Breast epithelium (tissue), 4 donors: Measurements from ENCODE around the gene DR1. TPM values are rescaled to one million over a fixed set of nuclear protein-coding genes. Genes with fewer than 3 reads are reported as not detected.
"Not testable (repeated sequence)": the region's sequence is repeated elsewhere in the genome, so short reads cannot be mapped to it uniquely, and the experiment has no call there.

Experiments
- DNase-seq, 2 donors: peaks; one replicate each; pipeline ENCODE4 v3.0.0-alpha.2; 2019; ENCODE audit warnings: low spot score in 2 of 2
- H3K27ac ChIP-seq, 2 donors: fragments of 200-600 bp; sonication (generic) in 1 of 2; one replicate each; pipeline ENCODE4 v1.5.1; 2016 to 2019; ENCODE audit warnings: mild to moderate bottlenecking in 1 of 2
- H3K27me3 ChIP-seq, 2 donors: fragments of 200-600 bp; sonication (generic) in 1 of 2; one replicate each; pipeline versions ENCODE4 v1.5.1 to v1.6.0; 2017 to 2019; ENCODE audit warnings: control low read depth in 1 of 2, mild to moderate bottlenecking in 1 of 2
- H3K36me3 ChIP-seq: fragments of 200-600 bp; one replicate; pipeline ENCODE4 v1.5.1; 2019
- H3K4me1 ChIP-seq, 2 donors: fragments of 200-600 bp; sonication (generic); one replicate each; pipeline ENCODE4 v1.5.1; 2016 to 2019; ENCODE audit warnings: control low read depth in 1 of 2
- H3K4me3 ChIP-seq, 3 donors: fragments of 200-600 bp; sonication (generic); 1 replicate in 2 of 3; 2 replicates in 1 of 3; pipeline ENCODE4 v1.5.1; 2016 to 2019; ENCODE audit warnings: mild to moderate bottlenecking in 3 of 3, moderate library complexity in 2 of 3
- H3K9me3 ChIP-seq, 2 donors: fragments of 200-600 bp; sonication (generic) in 1 of 2; one replicate each; pipeline ENCODE4 v1.5.1; 2016 to 2019; ENCODE audit warnings: control low read depth in 1 of 2
- POLR2A ChIP-seq: fragments of 450-650 bp; IDR thresholded peaks from one replicate; pipeline ENCODE4 v1.6.1; 2016; ENCODE audit warnings: antibody characterized with exemption, mild to moderate bottlenecking, moderate library complexity
- POLR2AphosphoS5 ChIP-seq, 3 donors: sonication (generic); formaldehyde crosslinking; IDR thresholded peaks; one replicate each; pipeline ENCODE4 v1.6.1; 2017; ENCODE audit warnings: antibody characterized with exemption in 3 of 3
- intact Hi-C: fragments of 100-400 bp; cut with DNase I; formaldehyde crosslinking; loops from one replicate; pipeline ENCODE4 v1.15.1; 2023; ENCODE audit warnings: low total_unique reads
- total RNA-seq, 3 donors: library from RNA; depleted of rRNA; stranded (reverse); fragments of >200 nt; gene quantifications; one replicate each; pipeline ENCODE4 v1.1.0, GENCODE V29; 2016
- TF ChIP-seq, protein P1 (sequence below), 3 donors: fragments of 450-650 bp; IDR thresholded peaks; one replicate each; pipeline ENCODE4 v1.5.1; 2016 to 2017; ENCODE audit warnings: antibody characterized with exemption in 3 of 3, mild to moderate bottlenecking in 3 of 3, moderate library complexity in 3 of 3

DR1 gene
- total RNA-seq, 3 donors from 2014 or later: 23.6 to 33.1 (median 31.0) TPM

DNA sequence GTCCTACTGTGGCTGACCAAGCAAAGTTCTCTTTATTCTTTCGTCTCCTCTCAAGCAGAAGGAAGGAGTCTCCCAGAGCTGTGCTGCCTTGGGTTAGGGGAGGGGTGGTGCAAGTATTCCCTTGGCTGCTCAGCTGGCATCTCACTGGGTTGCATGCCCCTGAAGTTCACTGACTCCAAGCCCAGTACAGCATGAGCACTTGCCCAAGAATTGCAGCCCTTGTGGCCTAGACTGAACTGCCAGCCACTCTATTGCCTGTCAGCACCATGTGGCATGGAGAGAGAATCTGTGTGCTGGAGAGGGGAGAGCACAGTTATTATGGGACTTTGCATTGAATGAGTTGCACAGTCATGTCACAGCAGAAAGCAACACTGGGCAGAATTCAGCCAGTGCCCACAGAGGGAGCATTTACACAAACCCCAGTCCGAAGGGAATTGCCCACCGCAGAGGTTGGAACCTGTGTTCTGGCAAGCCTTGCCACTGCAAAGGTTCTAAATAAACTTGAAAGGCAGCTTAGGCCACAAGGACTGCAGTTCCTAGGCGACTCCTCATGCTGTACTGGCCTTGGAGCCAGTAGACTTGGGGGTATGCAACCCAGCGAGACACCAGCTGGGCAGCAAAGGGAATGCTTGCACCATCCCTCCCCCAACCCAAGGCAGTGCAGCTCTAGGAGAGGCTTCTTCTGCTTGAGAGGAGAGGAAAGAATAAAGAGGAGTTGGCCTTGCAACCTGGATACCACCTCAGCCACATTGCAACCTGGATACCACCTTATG is 28.8 kb downstream of the DR1 start:
- TF ChIP-seq, protein P1, sequence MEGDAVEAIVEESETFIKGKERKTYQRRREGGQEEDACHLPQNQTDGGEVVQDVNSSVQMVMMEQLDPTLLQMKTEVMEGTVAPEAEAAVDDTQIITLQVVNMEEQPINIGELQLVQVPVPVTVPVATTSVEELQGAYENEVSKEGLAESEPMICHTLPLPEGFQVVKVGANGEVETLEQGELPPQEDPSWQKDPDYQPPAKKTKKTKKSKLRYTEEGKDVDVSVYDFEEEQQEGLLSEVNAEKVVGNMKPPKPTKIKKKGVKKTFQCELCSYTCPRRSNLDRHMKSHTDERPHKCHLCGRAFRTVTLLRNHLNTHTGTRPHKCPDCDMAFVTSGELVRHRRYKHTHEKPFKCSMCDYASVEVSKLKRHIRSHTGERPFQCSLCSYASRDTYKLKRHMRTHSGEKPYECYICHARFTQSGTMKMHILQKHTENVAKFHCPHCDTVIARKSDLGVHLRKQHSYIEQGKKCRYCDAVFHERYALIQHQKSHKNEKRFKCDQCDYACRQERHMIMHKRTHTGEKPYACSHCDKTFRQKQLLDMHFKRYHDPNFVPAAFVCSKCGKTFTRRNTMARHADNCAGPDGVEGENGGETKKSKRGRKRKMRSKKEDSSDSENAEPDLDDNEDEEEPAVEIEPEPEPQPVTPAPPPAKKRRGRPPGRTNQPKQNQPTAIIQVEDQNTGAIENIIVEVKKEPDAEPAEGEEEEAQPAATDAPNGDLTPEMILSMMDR (IDR thresholded peaks at IDR 0.05): no peak
- TF ChIP-seq POLR2A (no peak), POLR2AphosphoS5 (IDR thresholded peaks at IDR 0.05) (no peak)
- Histone ChIP-seq H3K4me1 (no peaks in the 10 kb centered on the region), H3K27ac (no peak overlapping the region), H3K36me3 (no peaks in the 10 kb centered on the region), H3K4me3 (no peak overlapping the region), H3K9me3 (no peaks in the 10 kb centered on the region), H3K27me3 (no peaks in the 10 kb centered on the region)
- no peak for DNase-seq
- intact Hi-C loops: no loop called here

DNA sequence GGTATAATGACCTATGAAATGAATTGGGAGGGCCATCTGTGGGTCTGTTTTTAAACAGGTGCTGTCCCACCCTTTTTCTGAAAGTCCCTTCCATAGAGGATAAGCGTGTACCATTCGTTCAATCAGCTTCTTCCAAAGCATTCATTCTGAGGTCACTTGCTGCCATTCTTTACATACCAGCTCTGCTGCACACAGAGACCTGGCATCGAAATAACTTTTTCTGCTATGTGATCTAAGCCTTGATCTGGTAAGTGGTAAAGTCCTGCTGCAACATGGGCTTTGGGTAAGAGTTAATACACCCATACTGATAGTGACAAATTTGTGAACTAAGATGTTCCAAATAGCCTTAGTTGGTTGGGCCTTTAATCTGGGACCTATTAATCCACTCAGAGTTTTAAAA is 38.9 kb downstream of the DR1 start:
- TF ChIP-seq, protein P1 (IDR thresholded peaks at IDR 0.05): no peak
- DNase-seq: no peak
- peaks cover 15 to 22% of the 10 kb centered on the region in 2 donors for H3K9me3 ChIP-seq
- H3K36me3 ChIP-seq: no peaks in the 10 kb centered on the region
- H3K4me1 ChIP-seq: no peaks in the 10 kb centered on the region
- no peaks in the 10 kb centered on the region for H3K27me3 ChIP-seq
- no peak overlapping the region for H3K4me3 ChIP-seq
- no peak overlapping the region for H3K27ac ChIP-seq
- intact Hi-C loops: no loop called here

DNA sequence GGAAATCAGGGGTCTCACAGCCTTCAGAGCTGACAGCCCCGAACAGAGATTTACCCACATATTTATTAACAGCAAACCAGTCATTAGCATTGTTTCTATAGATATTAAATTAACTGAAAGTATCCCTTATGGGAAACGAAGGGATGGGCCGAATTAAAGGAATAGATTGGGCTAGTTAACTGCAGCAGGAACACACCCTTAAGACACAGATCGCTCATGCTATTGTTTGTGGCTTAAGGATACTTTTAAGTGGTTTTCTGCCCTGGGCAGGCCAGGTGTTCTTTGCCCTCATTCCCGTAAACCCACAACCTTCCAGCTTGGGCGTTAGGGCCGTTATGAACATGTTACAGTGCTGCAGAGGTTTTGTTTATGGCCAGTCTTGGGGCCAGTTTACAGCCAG is 40.6 kb downstream of the DR1 start:
- H3K27me3 ChIP-seq, H3K27ac ChIP-seq, H3K4me1 ChIP-seq, H3K36me3 ChIP-seq, DNase-seq, H3K4me3 ChIP-seq, intact Hi-C loops: not testable (repeated sequence)
- H3K9me3 ChIP-seq: peaks cover 15 to 22% of the 10 kb centered on the region in 2 donors

DNA sequence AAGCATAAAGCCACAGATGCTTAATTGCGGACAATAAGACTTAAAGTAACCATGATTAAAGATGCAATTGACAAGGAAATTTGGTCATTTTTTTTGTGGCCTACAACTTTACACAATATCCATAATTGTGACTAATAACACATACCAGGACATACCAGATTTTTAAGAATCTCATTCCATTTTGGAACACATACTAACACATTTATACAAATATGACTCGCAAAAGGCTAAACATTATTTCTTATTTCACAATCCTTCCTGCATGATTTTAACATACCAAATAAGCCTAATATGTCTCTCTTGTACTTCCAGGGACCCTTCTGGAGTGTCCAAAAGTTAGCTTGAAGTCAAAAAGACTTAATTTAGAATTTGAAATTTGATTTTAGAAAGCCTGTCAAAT is 48.8 kb downstream of the DR1 start:
- no peak overlapping the region for H3K27ac ChIP-seq
- no peaks in the 10 kb centered on the region for H3K9me3 ChIP-seq
- H3K36me3 ChIP-seq: no peaks in the 10 kb centered on the region
- intact Hi-C loops: no loop called here
- H3K27me3 ChIP-seq: no peaks in the 10 kb centered on the region
- no peak for DNase-seq
- no peak overlapping the region for H3K4me3 ChIP-seq
- no peaks in the 10 kb centered on the region for H3K4me1 ChIP-seq
- TF ChIP-seq POLR2A: no peak
- TF ChIP-seq, protein P1 (IDR thresholded peaks at IDR 0.05): no peak
- TF ChIP-seq POLR2AphosphoS5 (IDR thresholded peaks at IDR 0.05): no peak

DNA sequence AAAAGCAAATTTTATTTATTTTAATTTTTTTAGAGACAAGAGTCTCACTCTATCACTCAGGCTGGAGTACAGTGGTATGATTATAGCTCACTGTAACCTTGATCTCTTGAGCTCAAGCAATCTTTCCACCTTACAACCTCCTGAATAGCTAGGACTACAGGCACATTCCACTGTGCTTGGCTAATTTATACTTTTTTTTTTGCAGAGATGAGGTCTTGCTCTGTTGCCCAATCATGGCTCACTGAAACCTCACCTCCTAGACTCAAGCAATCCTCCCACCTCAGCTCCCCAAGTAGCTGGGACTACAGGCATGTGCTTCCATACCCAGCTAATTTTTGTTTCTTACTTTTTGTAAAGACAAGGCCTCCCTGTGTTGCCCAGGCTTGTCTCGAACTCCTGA is 49.5 kb downstream of the DR1 start:
- Histone ChIP-seq H3K27ac (no peak overlapping the region), H3K27me3 (no peaks in the 10 kb centered on the region), H3K36me3 (no peaks in the 10 kb centered on the region), H3K4me3 (no peak overlapping the region), H3K4me1 (no peaks in the 10 kb centered on the region), H3K9me3 (no peaks in the 10 kb centered on the region)
- TF ChIP-seq POLR2A (no peak), POLR2AphosphoS5 (IDR thresholded peaks at IDR 0.05) (no peak)
- TF ChIP-seq, protein P1 (IDR thresholded peaks at IDR 0.05): no peak
- DNase-seq: no peak
- intact Hi-C loops: no loop called here
